HG02870 (cell line): ENCODE measurements around the gene PDE1C.
"Not testable (repeated sequence)": the region's sequence is repeated elsewhere in the genome, so short reads cannot be mapped to it uniquely, and the experiment has no call there.

Experiments used
- ATAC-seq: cut with Tn5 transposase; IDR thresholded peaks from one replicate; pipeline ENCODE4 v1.9.1; 2021; ENCODE audit warnings: mild to moderate bottlenecking, moderate library complexity; ENCODE audit not compliant: unreplicated experiment

PDE1C gene

DNA sequence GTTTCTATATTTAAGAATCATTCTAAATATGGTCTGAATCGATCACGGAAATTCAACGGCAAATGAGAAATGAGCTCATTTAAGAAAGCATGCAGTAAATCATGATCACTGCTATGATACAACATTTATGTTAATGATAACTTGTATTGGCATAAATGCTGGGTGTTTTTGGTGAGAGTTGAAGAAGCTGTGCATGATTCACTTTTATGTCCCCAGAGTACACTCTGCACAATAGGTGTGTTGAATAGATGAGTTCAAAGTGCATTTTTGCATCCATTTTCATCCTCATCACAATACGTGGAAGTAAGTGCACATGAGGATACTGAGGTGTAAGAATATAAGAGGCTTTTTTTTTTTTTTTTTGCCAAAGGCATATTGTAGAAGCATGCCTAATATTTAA lies 213.9 kb downstream of the PDE1C start:
- no peak for ATAC-seq

DNA sequence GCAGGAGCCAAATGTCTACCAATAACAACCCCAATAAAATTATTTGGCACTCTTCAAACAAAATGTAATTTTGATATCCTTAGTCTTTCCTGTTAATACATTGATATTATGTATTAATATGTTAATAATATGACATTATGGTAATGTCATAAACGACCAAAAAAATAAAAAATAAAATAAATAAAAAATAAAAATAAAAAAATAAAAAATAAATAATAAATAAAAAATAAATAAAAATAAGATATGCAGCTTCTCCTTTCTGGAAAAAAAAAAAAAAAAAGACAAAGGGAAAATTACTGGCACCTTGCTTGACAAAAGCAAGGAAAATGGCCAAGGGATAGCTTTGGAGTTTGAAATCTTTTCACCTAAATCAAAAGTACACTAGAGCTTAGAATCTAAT lies 214.7 kb downstream of the PDE1C start:
- no peak for ATAC-seq

DNA sequence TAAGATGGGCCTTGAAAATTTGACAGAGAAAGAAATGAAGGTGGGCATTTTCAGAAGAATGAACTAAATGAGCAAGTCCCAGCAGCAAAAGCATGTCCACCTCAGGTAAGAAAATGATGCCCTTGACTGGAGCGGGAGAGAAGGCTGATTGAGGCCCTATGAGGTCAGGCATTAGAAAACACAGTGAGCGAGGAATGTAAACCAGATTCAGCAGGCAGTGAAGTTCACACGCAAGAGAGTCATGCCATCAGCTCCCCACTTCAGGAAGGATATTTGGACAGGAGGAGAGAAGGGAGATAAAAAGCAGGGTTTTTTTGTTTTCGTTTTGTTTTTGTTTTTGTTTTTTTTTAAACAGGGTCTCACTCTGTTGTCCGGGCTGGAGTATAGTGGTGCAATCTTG lies 216.8 kb downstream of the PDE1C start:
- ATAC-seq: no peak

DNA sequence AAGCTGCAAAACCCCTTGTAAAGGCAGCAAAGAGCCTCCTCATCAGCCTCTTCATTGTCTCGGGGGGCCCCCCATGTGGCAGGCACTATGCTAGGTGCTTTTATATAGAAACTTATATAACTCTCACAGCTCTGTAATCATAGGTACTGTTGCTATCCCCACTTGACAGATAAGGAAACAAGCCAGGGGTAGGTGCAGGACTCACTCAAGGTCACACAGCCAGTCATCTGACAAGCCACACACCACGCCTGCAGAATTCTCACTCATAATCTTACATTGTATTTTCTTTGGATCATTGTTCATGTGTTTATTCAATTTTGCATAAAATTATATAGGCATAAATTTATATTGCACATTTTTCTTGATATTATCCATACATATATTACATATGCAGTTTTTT lies 217.7 kb downstream of the PDE1C start:
- ATAC-seq: no peak

DNA sequence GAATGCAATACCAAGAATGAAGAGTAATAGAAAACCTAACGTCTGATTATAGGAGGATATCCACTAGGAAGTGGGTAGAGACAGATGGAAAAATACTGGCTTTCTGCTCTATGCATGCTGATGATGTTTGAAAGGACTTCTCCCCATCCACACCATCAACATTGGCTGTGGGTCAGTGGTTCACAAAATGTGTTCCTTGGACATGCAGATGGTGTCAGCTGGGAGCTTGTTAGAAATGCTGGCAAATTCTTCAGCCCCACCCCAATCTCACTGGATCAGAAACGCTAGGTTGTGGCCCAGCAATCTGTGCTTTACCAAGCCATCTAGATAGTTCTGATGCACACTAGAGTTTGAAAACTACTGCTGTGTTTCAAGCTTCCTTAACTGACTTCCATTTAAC lies 219.1 kb downstream of the PDE1C start:
- no peak for ATAC-seq

DNA sequence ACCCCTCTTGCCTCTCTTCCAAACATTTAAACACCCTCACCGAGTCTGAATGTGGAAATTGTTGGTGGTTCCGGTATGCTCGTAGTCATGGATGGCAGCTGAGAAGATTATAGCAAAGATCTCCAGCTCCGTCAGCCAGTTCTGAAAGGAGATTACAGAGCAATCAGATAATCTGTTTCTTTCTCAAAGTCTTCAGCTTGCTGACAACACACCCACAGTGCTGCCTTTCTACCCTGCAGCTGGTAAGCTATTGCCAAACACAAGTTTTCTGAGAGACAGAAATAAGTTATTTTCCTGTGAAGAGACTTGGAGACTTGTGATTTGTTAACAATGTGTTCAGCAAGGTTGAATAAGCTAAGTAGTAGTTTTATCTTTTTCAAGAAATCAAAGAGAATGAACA lies 219.6 kb downstream of the PDE1C start:
- ATAC-seq: no peak

DNA sequence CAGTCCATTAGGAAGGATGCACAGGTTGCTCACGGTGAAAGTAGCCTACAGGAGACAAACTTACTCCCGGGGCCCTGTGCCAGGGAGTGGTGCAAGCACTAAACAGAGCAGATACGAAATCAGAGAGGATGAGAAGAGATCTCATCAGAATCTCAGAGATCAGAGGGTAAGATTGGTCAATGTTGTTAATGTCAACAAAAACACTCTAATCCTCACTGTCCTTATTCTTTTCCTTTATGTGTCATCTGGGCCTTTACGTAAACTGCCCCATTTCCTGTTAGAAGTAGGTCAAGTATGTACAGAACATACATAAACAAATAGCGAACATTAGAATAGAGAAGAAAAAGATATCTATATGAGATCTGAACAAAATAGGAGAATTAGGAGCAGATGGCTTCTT lies 220.1 kb downstream of the PDE1C start:
- no peak for ATAC-seq

DNA sequence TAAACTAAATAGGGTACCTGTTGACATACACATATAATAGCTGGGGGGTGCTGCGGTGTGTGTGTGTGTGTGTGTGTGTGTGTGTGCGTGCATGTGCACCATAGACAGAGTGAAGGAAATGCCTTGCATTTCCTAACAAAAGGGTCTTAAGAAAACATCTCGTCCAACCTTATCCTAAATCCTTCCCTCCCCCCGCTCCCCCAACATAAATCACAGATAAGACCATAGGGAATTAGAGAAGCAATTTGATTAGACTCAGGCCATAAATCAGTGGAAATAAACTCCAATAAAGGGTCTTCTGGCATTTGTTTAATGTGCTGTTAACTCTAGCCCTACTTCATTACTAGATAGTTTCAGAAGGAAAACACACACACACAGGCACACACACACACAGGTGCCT lies 234.7 kb downstream of the PDE1C start:
- no peak for ATAC-seq

DNA sequence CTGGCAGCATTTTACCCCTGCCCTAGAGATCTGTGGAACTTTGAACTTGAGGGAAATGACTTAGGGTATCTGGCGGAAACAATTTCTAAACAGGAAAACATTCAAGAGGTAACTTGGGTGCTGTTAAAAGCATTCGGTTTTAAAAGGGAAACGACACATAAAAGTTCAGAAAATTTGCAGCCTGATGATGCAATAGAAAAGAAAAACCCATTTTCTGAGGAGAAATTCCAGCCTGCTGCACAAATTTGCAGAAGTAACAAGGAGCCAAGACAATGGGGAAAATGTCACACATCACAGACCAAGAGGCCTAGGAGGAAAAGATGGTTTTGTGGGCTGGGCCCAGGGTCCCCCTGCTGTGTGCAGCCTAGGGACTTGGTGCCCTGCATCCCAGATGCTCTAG lies 236.6 kb downstream of the PDE1C start:
- not testable (repeated sequence) for ATAC-seq

DNA sequence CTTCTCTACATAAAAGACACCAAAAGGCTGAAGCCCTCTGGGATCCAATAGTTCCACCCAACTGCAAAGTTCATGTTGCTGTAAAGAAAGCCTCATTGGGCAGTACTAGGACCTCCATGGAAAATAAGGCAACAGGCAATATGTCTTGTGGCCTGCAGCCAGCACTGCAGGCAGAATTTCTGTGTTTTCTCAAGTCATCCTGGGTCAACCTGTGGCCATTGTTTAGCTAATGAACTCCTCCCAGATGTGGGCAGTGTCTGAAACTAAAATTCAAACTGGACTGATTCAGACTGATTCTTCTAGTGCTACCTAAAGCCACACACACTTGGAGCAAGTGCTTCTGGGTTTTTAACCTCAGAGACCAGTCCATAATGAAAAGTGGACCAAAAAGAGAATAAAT lies 241.7 kb downstream of the PDE1C start:
- ATAC-seq: no peak

DNA sequence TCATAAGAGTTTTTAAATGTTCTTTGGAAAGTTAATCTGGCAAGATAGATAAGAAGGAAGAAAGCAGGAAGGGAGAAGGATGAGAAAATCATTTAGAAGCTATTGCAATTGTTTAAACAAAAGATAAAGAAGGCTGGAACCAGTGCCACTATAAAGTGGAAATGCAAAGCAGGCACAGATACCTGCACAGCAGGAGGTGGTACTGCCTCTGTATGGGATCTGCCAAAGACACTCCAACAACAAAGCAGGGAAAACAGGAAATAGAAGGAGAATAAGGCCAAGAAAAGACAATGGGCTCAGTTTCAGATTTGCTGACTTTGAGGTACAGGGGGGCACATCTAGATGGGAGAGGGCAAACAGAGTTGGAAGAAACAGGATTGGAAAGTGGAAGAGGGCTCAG lies 244.6 kb downstream of the PDE1C start:
- ATAC-seq: no peak

DNA sequence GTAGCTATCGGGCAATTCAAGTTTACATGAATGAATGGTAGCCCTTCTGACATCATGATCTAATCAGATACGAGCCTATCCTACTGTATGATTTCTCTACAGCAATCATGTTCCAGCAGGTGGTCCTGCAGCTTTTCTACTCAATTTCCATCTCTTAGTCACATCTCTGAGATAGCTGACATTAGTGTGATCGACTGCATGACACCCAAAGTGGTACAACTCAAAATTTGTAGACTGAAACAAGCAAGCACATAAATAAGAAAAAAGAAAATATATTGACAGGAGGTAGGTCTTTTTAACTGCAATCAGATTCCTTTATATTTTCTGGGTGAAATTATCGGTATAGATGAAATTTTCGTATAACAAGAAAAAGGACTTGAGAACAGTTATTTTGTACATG lies 251.2 kb downstream of the PDE1C start:
- no peak for ATAC-seq

DNA sequence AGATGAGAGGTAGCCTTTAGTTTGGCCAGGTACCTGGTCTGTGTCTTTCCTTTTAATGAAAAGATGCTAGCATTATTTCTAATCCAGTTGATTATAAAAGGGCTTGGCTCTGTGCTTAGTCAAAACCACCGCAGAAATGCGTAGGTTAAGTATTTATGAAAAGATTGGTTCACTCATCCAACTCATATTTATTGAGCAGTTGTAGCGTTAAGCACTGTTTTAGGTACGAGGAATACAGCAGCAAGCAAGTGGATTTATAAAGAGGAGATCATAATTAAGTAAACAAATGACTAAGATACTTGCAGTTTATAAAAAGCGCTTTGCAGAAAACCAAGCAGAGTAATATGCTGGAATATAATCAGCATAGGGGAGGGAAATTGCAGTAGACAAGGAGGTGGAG lies 253.4 kb downstream of the PDE1C start:
- no peak for ATAC-seq

DNA sequence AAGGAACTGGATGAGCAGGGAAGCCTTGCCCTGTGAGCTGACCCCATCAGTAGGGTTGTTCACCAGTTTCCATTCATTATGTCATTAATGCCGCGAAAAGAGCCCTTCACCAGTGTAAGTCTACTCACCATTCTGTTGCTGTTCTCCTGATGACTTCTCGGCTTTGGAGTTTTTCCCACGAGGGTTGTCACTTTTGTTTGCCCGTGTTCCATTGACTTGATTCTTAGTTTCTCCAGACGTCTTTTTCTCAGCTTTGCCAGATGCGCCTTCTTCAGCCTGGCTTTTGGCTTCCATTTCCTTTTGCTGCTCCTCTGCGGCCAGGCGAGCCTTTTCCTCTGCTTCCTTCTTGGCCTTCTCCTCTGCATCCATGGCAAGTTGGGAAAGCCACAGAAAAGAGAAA lies 254.4 kb downstream of the PDE1C start:
- ATAC-seq: no peak

DNA sequence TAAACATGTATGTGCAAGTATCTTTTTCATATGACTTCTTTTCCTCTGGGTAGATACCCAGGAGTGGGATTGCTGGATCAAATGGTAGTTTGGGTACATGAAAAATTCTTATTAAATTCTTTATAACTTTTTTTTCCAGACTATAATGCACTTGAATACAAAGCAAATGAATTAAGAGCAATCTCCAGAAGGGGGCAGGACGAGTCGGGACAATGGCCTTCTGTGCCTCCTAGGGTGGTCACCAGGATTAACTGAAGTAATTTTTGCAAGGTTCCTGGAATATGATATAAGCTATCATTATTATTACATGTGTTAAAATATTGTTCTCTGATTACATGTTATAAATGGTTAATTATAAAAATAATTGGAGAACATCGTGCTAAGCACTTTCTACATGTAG lies 256.0 kb downstream of the PDE1C start:
- no peak for ATAC-seq

DNA sequence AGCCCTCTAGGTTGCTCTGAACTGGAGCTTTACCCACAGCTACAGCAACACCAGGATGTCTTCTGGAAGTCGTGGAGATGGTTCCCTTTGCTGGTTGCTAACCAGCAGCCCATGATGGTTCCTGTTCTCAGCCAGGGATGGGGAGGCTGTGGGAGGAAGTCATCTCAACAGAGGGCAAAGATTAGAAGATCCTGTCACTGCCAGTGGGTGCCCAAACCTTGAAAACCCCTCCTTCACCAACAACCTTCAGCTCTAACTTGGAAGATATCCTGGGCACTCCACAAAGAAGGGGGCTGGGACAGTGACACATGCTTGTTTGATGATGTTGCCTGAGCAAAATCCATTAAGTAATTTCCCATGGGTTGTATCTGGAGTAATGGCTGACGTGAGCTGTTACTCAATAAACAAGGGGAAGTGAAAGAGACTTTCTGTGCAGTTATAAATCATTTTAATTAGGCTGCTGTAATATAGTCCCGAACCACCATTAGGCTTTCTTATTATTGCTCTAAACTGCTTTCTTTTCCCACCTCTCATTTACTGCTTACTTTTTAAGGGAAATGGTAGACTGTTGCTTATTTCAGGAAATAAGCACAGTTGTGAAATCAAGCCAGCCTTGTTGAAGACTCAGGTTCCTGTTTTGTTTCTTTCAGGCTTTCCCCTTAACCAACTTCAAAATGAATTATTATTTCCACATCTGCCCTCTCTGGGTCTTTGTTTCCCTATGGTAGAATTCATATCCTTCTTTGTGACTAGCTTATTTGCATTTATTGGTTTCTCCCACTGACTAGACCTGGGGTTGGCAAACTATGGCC lies 258.4 kb downstream of the PDE1C start:
- no peak for ATAC-seq

DNA sequence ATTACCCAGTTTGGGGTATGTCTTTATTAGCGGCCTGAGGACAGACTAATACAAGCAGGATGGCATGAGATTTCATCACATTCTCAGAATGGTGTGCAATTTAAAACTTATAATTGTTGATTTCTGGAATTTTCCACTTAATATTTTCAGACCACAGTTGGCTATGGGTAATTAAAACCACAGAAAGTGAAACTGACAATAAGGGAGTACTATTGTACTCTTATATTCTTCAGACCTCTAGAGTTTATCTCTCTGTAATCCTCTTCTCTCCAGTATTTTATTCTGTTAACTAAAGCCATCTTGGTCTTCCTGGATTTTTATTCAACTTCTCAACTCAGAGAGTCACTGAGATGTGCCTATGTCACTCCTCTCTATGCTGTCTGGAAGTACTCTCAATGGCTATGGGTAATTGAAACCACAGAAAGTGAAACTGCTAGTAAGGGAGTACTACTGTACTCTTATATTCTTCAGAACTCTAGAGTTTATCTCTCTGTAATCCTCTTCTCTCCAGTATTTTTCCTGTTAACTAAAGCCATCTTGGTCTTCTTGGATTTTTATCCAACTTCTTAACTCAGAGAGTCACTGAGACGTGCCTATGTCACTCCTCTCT lies 264.9 kb downstream of the PDE1C start:
- no peak for ATAC-seq

DNA sequence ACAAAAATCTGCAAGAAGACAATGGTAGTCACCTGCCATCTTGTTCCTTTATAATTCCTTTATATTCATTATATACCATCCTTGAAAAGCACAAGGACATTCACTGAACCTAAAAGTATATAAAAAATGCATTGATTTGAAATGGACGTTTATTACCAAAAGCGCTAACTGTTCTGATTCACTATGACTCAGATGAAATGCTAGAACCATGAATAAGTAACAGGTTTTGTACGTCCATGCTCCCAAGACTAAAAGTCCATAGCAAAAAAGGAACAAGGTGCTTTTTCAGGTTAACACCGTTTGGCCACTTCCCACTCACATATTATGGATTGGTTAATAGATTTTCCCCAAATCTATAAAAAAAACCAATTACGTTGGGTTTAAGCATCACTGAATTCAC lies 273.8 kb downstream of the PDE1C start:
- ATAC-seq: no peak

DNA sequence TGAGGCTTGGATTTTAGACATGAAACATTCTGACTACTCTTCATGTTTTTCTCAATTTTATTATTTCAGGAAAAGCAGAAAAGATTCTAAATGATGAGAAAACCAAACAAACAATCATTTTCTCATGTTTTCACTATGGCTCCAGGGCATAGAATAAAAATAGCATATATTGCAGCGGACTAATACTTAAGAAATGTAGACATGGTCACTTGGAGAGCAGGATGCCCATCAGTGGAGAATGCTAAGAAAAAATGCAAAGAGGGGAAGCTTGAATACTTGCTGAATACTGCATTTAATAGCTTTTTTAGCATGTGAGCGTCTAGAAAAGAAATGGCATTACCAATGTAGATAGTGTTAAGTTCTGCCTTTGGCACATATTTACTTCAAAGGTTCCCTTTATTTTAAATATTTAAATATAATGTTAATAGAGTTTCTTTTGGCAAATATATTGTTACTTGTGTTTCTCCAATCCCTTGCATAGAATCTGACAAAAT lies 275.3 kb downstream of the PDE1C start:
- no peak for ATAC-seq

DNA sequence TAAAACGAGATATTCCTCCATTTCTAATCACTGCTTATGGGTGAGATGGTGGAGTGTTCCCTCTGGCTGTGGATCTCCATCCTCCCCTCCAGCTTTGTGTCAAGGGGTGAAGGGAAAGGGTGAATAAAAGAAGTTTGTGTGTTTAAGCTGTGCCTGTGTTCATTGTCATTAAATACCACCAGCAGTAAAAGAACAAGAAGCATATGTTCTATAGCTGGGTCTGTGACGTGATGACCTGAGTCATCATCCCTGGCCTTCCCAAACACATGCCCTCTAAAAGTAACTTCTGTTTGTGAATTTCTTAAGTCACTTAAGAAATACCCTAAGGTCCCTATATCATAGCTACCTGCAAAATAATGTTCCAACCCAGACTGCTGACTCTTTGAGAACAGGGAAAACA lies 278.3 kb downstream of the PDE1C start:
- ATAC-seq: no peak

DNA sequence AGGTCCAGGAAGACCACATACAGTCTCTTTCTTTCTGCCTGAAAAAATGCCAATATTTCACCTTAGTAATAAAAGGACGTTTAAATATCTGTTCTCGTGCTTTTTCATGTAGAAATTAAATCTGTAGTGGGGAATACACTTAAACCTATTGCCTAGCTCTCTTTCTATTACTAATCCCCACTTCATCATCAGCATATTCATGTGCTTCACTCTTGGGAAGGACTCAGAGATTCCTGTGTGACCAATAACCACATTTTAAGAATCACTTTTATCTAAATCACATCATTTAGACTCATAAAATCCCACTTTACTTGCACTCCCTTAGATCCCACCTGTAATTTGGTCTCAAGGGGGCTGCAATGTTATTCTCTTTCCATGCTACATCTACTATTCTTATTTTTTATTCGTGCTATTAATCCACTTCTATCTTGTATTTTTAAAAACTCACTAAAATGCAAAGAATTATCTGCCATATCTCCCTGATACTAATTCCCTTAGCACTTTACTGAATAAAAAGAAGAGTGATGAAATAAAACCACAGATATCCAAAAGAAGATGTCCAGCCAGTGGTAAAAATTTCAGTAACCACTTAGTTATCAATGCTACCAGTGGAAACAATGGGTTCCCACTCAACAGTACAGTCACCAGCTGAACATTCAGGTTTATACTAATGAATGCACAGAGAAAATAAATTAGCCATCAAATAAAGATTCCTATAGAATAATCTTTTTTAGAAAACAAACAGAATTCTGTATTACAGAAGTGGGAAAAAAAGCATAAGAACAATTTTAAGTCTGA lies 281.1 kb downstream of the PDE1C start:
- ATAC-seq: no peak

DNA sequence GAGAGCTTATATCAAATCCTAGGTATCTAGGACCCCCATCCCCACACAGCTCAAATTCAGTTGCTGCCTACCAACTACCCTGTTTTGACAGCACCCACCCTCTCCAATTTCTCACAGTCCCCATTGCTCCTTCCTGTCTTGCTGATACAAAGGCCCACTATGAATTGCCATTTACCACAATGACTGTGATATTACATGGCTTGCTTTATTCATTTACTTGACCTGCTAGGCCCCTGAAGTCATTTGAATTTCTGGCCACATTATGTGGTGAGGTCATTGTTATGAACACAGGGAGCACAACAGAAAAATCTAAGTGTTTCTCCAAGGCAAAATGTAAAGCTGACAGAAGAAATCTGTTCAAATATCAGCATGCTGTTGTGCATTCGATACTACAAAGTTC lies 281.8 kb downstream of the PDE1C start:
- no peak for ATAC-seq
